ENCODE results near the gene KAT2B. TPM values are rescaled to one million over a fixed set of nuclear protein-coding genes. Genes with fewer than 3 reads are reported as not detected.
"Not testable (repeated sequence)": the region's sequence is repeated elsewhere in the genome, so short reads cannot be mapped to it uniquely, and the experiment has no call there.

KAT2B gene
- total and polyA plus RNA-seq, 12 donors: 11.4 to 104 (median 85.2) TPM

DNA sequence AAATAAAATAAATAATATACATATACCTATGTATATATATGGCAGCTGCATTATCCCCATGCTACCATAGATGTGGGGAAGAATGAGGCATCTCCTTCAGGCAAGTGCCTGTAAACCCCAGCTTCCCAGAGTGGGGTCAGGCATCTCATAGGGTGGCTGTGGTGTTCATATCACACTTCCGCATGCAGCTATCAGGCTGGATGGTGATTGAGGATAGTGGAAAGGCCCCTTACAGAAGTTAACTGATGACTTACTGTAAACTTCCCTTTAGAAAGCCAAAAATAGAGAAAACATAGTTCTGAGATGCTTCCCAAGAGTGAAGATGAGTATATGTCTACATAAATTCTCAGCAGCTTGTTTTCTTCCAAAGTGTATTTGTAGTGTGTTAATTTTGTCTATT is 24.7 kb upstream of the KAT2B start:
- Histone ChIP-seq H3K36me3 (no peaks in the 10 kb centered on the region), H3K27ac (no peak overlapping the region), H3K9me3 (no peaks in the 10 kb centered on the region), H3K4me3 (no peak overlapping the region), H3K27me3 (no peaks in the 10 kb centered on the region), H3K4me1 (no peaks in the 10 kb centered on the region)
- DNase-seq (no peak), ATAC-seq (no peak)
- intact Hi-C loops (cut with DNase I): no loop called here
- WGBS, 2 donors: 81 to 92% methylated on average over 1 of the region's 1 CpG
- TF ChIP-seq CTCF (IDR thresholded peaks at IDR 0.05): no peak

DNA sequence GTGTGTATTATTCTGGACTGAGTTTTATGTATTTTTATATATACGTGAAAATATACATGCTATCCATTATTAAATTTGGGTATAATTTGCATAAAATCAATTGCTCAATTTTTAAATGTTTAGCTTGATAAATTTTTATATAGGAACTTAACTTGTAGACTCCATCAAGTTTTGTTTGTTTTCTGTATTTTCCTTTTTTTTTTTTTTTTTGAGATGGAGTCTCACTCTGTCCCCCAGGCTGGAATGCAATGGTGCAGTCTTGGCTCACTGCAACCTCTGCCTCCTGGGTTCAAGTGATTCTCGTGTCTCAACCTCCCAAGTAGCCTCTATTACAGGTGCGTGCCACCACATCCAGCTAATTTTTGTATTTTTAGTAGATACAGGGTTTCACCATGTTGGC is 24.2 kb upstream of the KAT2B start:
- WGBS, 2 donors: 92 to 94% methylated on average over 3 of the region's 3 CpGs
- ATAC-seq; H3K9me3 ChIP-seq; H3K36me3 ChIP-seq; H3K27me3 ChIP-seq; DNase-seq; H3K4me3 ChIP-seq; H3K27ac ChIP-seq; intact Hi-C loops (cut with DNase I); H3K4me1 ChIP-seq: not testable (repeated sequence)

DNA sequence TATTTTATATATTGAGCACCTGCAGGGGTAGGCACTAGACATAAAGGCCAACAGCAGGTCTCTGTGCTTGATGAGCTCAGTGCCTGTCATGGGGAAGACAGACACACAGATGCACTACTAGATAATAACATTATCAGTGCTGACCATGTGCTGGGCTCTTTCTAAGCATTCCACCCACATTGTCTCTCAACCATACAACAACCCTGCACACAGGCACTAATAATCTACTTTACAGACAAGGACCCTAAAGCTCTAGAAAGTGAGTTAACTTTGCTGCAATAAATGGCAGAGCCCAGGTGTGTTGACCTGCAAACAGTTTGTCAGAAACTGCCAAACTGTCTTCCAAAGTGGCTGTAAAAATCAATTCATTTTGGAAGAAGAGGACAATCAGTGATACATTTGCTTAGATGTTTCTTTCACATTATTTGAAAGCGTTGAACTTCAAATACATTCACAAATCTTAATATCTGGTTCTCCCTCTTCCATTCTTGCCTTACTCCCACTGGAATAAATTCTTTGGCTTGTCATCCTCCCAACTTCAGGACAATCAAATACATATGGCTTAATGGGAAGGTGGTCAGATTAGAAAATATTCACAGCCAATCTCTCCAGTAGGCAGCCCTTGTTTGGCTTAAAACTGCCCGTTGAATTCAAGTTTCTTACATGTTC is 17.2 kb upstream of the KAT2B start:
- peak overlapping the region in 9 of 10 donors; percentile 11 to 84 (median 63) for H3K27ac ChIP-seq

GRCh38 chr3:20023623-20024405 is 16.4 kb upstream of the KAT2B start:
- DNase-seq (peak; percentile 36 to 47), ATAC-seq (peak; percentile 84 to 98 (median 95))
- Histone ChIP-seq H3K27me3 (no peaks in the 10 kb centered on the region), H3K9me3 (no peaks in the 10 kb centered on the region), H3K4me1 (peaks cover 0 to 38% (median 21%) of the 10 kb centered on the region in 9 donors), H3K4me3 (no peak overlapping the region), H3K36me3 (no peaks in the 10 kb centered on the region), H3K27ac (peak overlapping the region in 9 of 10 donors; percentile 11 to 84 (median 63))
- intact Hi-C loops (cut with DNase I): loop anchor here in 2 of 10 donors (5.0 kb wide), 2 partner anchors 77 to 137 kb away; partner anchors contain the start of gene RAB5A (in 2 of the 2)
- WGBS, 2 donors: 10% methylated on average over 2 of the region's 2 CpGs
- no peak for TF ChIP-seq CTCF (IDR thresholded peaks at IDR 0.05)

More for the DNA sequence above, 17.2 kb upstream of the KAT2B start:
- H3K27me3 ChIP-seq: no peaks in the 10 kb centered on the region
- TF ChIP-seq CTCF (IDR thresholded peaks at IDR 0.05): no peak
- peaks cover 0 to 38% (median 21%) of the 10 kb centered on the region in 9 donors for H3K4me1 ChIP-seq
- no peaks in the 10 kb centered on the region for H3K9me3 ChIP-seq
- intact Hi-C loops (cut with DNase I): loop anchor here in 2 of 10 donors (5.0 kb wide), 2 partner anchors 76 to 136 kb away; partner anchors contain the start of gene RAB5A (in 2 of the 2)
- WGBS, 2 donors: 29 to 37% methylated on average over 2 of the region's 2 CpGs
- no peaks in the 10 kb centered on the region for H3K36me3 ChIP-seq
- no peak for DNase-seq
- H3K4me3 ChIP-seq: no peak overlapping the region
- peak in 1 of 8 donors; percentile 23 for ATAC-seq
